NOMO-1 (cell line): ENCODE measurements around the gene SPIRE2.
A peak's percentile ranks its signal among the peaks of the same experiment; 100 is the strongest.
"Not testable (repeated sequence)": the region's sequence is repeated elsewhere in the genome, so short reads cannot be mapped to it uniquely, and the experiment has no call there.

Experiments used
- DNase-seq, 2 experiments: peaks; one replicate each; lab custom pipeline; 2025; ENCODE audit not compliant: unreplicated experiment in 2 of 2; lab: John Stamatoyannopoulos, UW

Gene SPIRE2

GRCh38 chr16:89912143-89912542 lies 83.9 kb downstream of the SPIRE2 start:
- DNase-seq = no peak

- DNase-seq = no peak
Observed at GRCh38 chr16:89912627-89913026, 84.4 kb downstream of the SPIRE2 start.

DNA sequence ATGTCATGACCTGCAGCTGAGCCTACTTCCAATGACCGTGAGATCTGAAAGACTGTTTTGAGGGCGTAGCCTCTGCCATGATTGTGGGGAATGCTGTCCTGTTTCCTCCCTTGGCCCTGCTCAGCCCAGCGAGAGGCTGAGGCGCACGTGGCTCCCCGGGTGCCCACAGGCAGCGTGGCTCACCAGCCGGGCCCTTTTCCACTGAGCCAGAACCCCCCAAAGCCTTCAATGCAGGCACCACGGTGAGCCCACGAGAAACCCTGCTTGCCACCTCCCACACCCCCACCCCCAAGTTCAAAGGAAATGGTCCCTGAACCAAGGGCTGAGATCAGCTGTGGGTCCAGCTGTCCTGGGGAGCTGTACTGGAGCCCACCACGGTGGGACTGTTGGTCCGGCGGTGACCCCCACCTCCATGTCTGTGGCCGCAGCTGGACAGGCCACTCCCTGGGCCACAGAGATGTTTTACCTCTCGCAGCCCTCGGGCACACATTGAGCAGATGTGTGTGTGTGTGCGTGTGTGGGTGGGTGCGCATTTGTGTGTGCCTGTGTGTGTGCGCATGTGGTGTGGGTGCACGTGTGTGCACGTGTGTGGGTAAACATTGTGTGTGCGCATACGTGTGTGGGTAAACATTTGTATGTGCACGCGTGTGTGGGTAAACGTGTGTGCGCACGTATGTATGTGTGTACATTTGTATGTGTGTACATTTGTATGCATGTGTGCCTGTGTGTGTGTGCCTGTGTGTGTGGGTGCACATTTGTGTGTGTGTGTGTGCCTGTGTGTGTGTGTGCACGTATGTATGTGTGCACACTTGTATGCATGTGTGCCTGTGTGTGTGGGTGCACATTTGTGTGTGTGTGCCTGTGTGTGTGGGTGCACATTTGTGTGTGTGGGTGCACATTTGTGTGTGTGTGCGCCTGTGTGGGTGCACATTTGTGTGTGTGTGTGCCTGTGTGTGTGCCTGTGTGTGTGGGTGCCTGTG lies 85.4 kb downstream of the SPIRE2 start:
- no peak for DNase-seq

- not testable (repeated sequence) for DNase-seq
Observed at GRCh38 chr16:89914642-89915285, 86.5 kb downstream of the SPIRE2 start.

- no peak for DNase-seq
Observed at GRCh38 chr16:89915303-89916232, 87.3 kb downstream of the SPIRE2 start.

DNA sequence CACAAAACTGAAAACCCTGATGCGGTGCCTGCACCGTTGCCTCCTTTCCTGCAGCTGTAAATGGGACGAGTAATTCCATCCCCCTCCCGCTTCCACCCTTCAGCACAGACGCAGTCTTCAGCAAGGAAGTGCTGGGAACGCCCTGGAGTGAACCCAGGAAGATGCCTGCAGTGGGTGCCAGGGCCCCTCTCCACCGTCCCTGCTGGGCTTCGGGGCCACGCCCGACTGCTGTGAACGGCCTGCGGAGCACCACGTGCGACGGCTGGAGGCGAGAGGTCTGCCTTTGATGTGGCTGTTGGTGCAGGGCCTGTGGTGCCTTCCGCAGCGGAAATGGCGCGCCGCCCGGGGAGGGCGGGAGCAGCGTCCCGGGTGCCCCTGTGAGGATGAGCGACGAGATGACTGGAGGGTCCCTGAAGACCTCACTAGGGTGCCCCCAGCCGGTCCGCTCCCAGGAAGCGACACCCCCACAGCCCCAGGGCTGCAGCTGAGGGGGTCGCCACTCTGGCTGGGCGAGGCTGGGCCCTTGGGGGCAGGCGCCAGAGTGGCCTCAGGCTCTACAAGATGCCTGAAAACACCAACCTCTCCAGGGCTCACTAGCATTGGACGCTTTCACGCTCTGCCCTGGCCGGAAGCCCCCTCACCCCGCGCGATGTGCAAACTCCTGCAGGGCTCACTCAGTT lies 89.6 kb downstream of the SPIRE2 start:
- peak; percentile 76 to 86 for DNase-seq

- DNase-seq = peak in 1 of 2 experiments; percentile 6
Observed at GRCh38 chr16:89918453-89919347, 90.4 kb downstream of the SPIRE2 start, which contains the start of gene MC1R. TSS of gene MC1R (plus strand) at chr16:89918862. CDS start at chr16:89919259, 397 bp downstream.

GRCh38 chr16:89919535-89920406 lies 91.5 kb downstream of the SPIRE2 start:
- no peak for DNase-seq

DNA sequence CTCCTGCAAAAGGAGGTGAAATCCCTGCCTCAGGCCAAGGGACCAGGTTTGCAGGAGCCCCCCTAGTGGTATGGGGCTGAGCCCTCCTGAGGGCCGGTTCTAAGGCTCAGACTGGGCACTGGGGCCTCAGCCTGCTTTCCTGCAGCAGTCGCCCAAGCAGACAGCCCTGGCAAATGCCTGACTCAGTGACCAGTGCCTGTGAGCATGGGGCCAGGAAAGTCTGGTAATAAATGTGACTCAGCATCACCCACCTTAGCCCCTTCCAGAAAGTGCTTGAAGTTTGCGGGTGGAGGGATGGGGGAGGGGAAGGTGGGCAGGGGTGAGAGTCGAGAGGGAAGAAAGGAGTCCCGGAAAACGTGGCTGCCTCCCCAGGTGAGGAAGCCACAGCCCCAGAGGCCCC lies 92.4 kb downstream of the SPIRE2 start:
- DNase-seq = no peak
